Measurements from ENCODE around the gene GIPR. TPM values are rescaled to one million over a fixed set of nuclear protein-coding genes. Genes with fewer than 3 reads are reported as not detected.

Gene GIPR
- total RNA-seq, 1 experiment from 2014 or later, result 6.9 TPM

DNA sequence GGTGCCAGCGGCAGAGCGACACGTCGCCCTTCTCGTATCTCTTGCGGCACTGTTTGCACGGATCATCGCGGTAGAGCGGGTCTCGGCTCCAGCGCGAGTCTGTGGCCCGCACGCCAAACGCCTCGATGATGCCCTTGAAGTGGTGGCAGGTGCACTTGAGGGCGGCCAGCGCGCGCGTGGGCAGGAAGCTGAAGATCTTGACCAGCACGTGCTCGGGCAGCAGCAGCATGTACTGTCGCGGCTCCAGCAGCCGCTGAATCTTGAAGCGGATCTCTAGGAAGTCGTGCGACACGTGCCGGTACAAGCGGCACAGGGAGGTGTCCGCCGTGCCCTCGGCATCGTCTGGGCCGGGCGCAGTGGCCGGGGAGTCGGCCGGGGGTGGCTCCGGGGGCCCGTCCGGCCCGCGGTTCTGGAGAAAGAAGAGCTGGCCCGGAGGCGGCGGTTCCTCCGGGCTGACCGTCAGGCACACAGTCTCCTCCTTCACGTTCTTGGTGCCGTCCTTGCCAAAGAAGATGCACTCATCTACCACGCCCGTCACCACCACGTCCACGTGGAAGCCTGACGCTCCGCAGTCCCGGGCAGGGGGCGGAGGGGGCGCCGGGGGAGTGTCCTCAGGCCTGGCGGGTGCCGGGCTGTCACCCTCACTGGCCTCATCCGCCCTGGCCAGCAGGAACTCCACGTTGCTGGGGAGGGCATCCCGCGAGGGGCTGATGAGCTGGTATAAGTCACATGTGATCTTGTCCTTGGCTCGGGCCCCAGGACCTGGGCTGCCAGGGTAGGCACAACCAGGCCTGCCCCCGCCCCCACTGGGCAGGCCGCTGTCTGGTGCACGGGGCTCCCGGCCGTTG lies 44.1 kb downstream of the GIPR start:
- CTCF ChIA-PET, result no interaction called here
- Mint-ChIP-seq H3K27ac (ENCODE audit: unreplicated experiment) (no peak overlapping the region), H3K4me3 (ENCODE audit: low read depth, unreplicated experiment) (no peak overlapping the region), H3K4me1 (ENCODE audit: low read depth, unreplicated experiment) (peaks cover 12% of the 10 kb centered on the region), H3K27me3 (ENCODE audit: unreplicated experiment) (no peaks in the 10 kb centered on the region), H3K36me3 (ENCODE audit: insufficient read depth, unreplicated experiment) (peaks cover 69% of the 10 kb centered on the region), H3K9me3 (ENCODE audit: low read depth, unreplicated experiment) (no peaks in the 10 kb centered on the region)
- TF ChIP-seq, protein P1, sequence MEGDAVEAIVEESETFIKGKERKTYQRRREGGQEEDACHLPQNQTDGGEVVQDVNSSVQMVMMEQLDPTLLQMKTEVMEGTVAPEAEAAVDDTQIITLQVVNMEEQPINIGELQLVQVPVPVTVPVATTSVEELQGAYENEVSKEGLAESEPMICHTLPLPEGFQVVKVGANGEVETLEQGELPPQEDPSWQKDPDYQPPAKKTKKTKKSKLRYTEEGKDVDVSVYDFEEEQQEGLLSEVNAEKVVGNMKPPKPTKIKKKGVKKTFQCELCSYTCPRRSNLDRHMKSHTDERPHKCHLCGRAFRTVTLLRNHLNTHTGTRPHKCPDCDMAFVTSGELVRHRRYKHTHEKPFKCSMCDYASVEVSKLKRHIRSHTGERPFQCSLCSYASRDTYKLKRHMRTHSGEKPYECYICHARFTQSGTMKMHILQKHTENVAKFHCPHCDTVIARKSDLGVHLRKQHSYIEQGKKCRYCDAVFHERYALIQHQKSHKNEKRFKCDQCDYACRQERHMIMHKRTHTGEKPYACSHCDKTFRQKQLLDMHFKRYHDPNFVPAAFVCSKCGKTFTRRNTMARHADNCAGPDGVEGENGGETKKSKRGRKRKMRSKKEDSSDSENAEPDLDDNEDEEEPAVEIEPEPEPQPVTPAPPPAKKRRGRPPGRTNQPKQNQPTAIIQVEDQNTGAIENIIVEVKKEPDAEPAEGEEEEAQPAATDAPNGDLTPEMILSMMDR (IDR thresholded peaks at IDR 0.05; ENCODE audit: unreplicated experiment), result no peak
- BruUV-seq (replicated peaks), result no TSS peak
- intact Hi-C loops (cut with micrococcal nuclease; ENCODE audit: unreplicated experiment), result no loop called here
- DNase-seq, result no peak

DNA sequence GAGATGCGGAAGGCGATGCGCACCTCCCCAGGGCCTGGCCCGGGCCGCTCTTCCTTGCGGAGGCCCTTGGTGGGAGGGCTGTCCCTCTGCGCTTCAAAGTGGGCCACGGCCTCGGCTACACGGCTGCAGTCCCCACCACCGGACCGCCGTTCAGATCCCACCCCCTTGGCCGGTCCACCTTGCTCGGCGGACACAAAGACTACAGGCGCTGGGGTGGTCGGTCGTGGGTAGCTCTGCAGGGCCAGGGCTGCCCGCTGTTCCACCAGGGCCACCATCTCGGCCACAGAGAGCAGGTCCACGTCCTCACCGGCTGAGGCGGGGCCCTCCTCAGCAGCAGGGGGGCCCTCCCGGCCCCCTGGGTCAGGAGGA lies 44.7 kb downstream of the GIPR start:
- intact Hi-C loops (cut with micrococcal nuclease; ENCODE audit: unreplicated experiment), result no loop called here
- H3K4me1 Mint-ChIP-seq (ENCODE audit: low read depth, unreplicated experiment), result peaks cover 15% of the 10 kb centered on the region
- DNase-seq, result no peak
- H3K4me3 Mint-ChIP-seq (ENCODE audit: low read depth, unreplicated experiment), result no peak overlapping the region
- TF ChIP-seq, protein P1 (IDR thresholded peaks at IDR 0.05; ENCODE audit: unreplicated experiment), result no peak
- peaks cover 71% of the 10 kb centered on the region for H3K36me3 Mint-ChIP-seq (ENCODE audit: insufficient read depth, unreplicated experiment)
- H3K27ac Mint-ChIP-seq (ENCODE audit: unreplicated experiment), result no peak overlapping the region
- no TSS peak for BruUV-seq (replicated peaks)
- H3K27me3 Mint-ChIP-seq (ENCODE audit: unreplicated experiment), result no peaks in the 10 kb centered on the region
- CTCF ChIA-PET, result no interaction called here
- no peaks in the 10 kb centered on the region for H3K9me3 Mint-ChIP-seq (ENCODE audit: low read depth, unreplicated experiment)

DNA sequence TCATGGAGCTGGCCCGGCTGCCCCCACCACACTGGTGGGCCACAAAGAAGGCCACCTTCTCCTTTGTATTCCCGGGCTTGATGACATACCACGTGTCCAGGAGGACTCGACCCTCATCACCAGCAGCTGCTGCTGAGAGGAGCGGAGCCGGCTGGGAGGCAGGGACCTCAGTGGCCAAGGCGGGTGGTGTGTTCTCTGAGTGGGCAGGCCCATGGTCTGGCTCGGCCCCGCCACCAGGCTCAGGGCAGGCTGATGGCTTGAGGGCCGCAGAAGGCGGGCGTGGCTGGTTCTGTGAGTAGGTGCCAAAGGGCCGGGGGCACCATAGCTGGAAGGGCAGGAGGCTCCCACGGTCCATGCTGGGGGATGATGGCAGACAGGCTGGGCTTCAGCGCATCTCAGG lies 45.1 kb downstream of the GIPR start:
- CTCF ChIA-PET, result no interaction called here
- Mint-ChIP-seq H3K27me3 (ENCODE audit: unreplicated experiment) (no peaks in the 10 kb centered on the region), H3K27ac (ENCODE audit: unreplicated experiment) (no peak overlapping the region), H3K4me3 (ENCODE audit: low read depth, unreplicated experiment) (no peak overlapping the region), H3K36me3 (ENCODE audit: insufficient read depth, unreplicated experiment) (peaks cover 73% of the 10 kb centered on the region), H3K4me1 (ENCODE audit: low read depth, unreplicated experiment) (peaks cover 19% of the 10 kb centered on the region), H3K9me3 (ENCODE audit: low read depth, unreplicated experiment) (no peaks in the 10 kb centered on the region)
- TF ChIP-seq, protein P1 (IDR thresholded peaks at IDR 0.05; ENCODE audit: unreplicated experiment), result no peak
- BruUV-seq (replicated peaks), result no TSS peak
- intact Hi-C loops (cut with micrococcal nuclease; ENCODE audit: unreplicated experiment), result no loop called here
- DNase-seq, result no peak

DNA sequence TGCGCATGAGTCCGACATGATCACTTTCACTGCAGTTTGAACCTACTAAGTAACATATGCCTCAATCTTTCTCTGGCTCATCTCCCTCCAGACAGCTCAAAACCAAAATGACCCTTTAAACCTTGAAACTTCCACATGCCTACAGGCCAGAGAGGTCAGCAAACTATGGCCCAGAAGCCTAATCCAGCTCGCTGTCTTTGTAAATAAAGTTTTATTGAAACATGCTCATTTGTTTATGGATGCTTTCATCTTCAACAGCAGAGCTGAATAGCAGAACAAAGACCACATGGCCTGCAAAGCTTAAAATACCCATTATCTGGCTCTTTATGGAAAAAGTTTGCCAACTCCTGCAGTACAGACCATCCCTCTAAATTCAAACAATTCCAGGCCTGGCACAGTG lies 47.1 kb downstream of the GIPR start:
- Mint-ChIP-seq H3K9me3 (ENCODE audit: low read depth, unreplicated experiment) (no peaks in the 10 kb centered on the region), H3K36me3 (ENCODE audit: insufficient read depth, unreplicated experiment) (peaks cover 72% of the 10 kb centered on the region), H3K4me3 (ENCODE audit: low read depth, unreplicated experiment) (no peak overlapping the region), H3K4me1 (ENCODE audit: low read depth, unreplicated experiment) (peaks cover 25% of the 10 kb centered on the region), H3K27ac (ENCODE audit: unreplicated experiment) (no peak overlapping the region), H3K27me3 (ENCODE audit: unreplicated experiment) (no peaks in the 10 kb centered on the region)
- CTCF ChIA-PET, result interaction anchor here (0.8 to 3.2 kb wide), 2 partner anchors 9 to 23 kb away, joined by 3 to 29 read pairs; partner anchors contain the start of genes QPCTL and SNRPD2
- DNase-seq, result no peak
- no TSS peak for BruUV-seq (replicated peaks)
- intact Hi-C loops (cut with micrococcal nuclease; ENCODE audit: unreplicated experiment), result loop anchor here (5.0 kb wide), 1 partner anchor 52 kb away; the partner anchor contains the start of gene SIX5
- TF ChIP-seq, protein P1 (IDR thresholded peaks at IDR 0.05; ENCODE audit: unreplicated experiment), result no peak
